HG03558 (cell line): ENCODE data around the gene PPA2.
A peak's percentile ranks its signal among the peaks of the same experiment; 100 is the strongest.
"Not testable (repeated sequence)": the region's sequence is repeated elsewhere in the genome, so short reads cannot be mapped to it uniquely, and the experiment has no call there.

ENCODE experiments used
- ATAC-seq: cut with Tn5 transposase; IDR thresholded peaks from one replicate; pipeline ENCODE4 v1.9.1; 2021; ENCODE audit warnings: moderate number of reproducible peaks; ENCODE audit not compliant: unreplicated experiment; ENCODE audit errors: extremely low read depth

Gene PPA2

GRCh38 chr4:105473324-105474098 lies at the start of gene PPA2:
PPA2 (minus strand) TSS chr4:105474062; CDS start chr4:105474050, 12 bp downstream.
- peak; percentile 67 for ATAC-seq

GRCh38 chr4:105520819-105521790 lies 47.2 kb upstream of the PPA2 start:
- ATAC-seq: no peak

- no peak for ATAC-seq
Measured at GRCh38 chr4:105510245-105510644, 36.4 kb upstream of the PPA2 start.

GRCh38 chr4:105509714-105510113 lies 35.9 kb upstream of the PPA2 start:
- ATAC-seq: no peak

GRCh38 chr4:105509291-105509690 lies 35.4 kb upstream of the PPA2 start:
- ATAC-seq: peak; percentile 98

GRCh38 chr4:105504744-105505143 lies 30.9 kb upstream of the PPA2 start:
- no peak for ATAC-seq

- no peak for ATAC-seq
Measured at GRCh38 chr4:105503484-105503883, 29.6 kb upstream of the PPA2 start.

GRCh38 chr4:105496899-105497298 lies 23.0 kb upstream of the PPA2 start:
- ATAC-seq: no peak

- no peak for ATAC-seq
Measured at GRCh38 chr4:105495667-105496066, 21.8 kb upstream of the PPA2 start.

- ATAC-seq: no peak
Measured at GRCh38 chr4:105490523-105490922, 16.7 kb upstream of the PPA2 start.

GRCh38 chr4:105483840-105484239 lies 10.0 kb upstream of the PPA2 start:
- ATAC-seq: no peak

- no peak for ATAC-seq
Measured at GRCh38 chr4:105474099-105474518, 247 bp upstream of the PPA2 start.

GRCh38 chr4:105472871-105473323 lies 965 bp downstream of the PPA2 start:
- peak; percentile 9 for ATAC-seq

- peak; percentile 26 for ATAC-seq
Measured at GRCh38 chr4:105471566-105472176, 2.2 kb downstream of the PPA2 start.

- ATAC-seq: no peak
Measured at GRCh38 chr4:105470766-105471165, 3.1 kb downstream of the PPA2 start.

GRCh38 chr4:105469736-105470135 lies 4.1 kb downstream of the PPA2 start:
- ATAC-seq: no peak

GRCh38 chr4:105466580-105466979 lies 7.3 kb downstream of the PPA2 start:
- no peak for ATAC-seq

- ATAC-seq: not testable (repeated sequence)
Measured at GRCh38 chr4:105464563-105464962, 9.3 kb downstream of the PPA2 start.

- no peak for ATAC-seq
Measured at GRCh38 chr4:105462576-105462975, 11.3 kb downstream of the PPA2 start.

- ATAC-seq: no peak
Measured at GRCh38 chr4:105461621-105462382, 12.1 kb downstream of the PPA2 start.
